ENCODE data around the gene ATXN7L1. TPM values are rescaled to one million over a fixed set of nuclear protein-coding genes. Genes with fewer than 3 reads are reported as not detected.

ATXN7L1 gene
- total RNA-seq, 1 experiment from 2014 or later = 14.6 TPM

- H3K36me3 ChIP-seq (ENCODE audit: low read depth) = no peaks in the 10 kb centered on the region
- intact Hi-C loops (cut with micrococcal nuclease; ENCODE audit: unreplicated experiment) = no loop called here
- ChIA-PET POLR2A (ENCODE audit: unreplicated experiment) (no interaction called here), CTCF (interaction anchor here (0.6 to 1.5 kb wide), 2 partner anchors 16 to 66 kb away, joined by 3 read pairs; no protein-coding TSS in a partner anchor)
- peaks cover 6% of the 10 kb centered on the region for H3F3A ChIP-seq (ENCODE audit: insufficient read depth, low read depth)
- H3K4me2 ChIP-seq = no peak overlapping the region
- no peaks in the 10 kb centered on the region for H3K27me3 ChIP-seq (ENCODE audit: insufficient read depth, low read depth)
- H3K27ac ChIP-seq = no peak overlapping the region
- H3K9me2 ChIP-seq (ENCODE audit: insufficient read depth) = no peaks in the 10 kb centered on the region
- H3K4me3 ChIP-seq = no peak overlapping the region
- H3K4me1 ChIP-seq (replicated peaks; ENCODE audit: insufficient read depth) = peaks cover 14% of the 10 kb centered on the region
- BruUV-seq (replicated peaks) = no TSS peak
- TF ChIP-seq EZH2 (IDR thresholded peaks at IDR 0.05; ENCODE audit: low read depth) = no peak
- TF ChIP-seq, protein P1, sequence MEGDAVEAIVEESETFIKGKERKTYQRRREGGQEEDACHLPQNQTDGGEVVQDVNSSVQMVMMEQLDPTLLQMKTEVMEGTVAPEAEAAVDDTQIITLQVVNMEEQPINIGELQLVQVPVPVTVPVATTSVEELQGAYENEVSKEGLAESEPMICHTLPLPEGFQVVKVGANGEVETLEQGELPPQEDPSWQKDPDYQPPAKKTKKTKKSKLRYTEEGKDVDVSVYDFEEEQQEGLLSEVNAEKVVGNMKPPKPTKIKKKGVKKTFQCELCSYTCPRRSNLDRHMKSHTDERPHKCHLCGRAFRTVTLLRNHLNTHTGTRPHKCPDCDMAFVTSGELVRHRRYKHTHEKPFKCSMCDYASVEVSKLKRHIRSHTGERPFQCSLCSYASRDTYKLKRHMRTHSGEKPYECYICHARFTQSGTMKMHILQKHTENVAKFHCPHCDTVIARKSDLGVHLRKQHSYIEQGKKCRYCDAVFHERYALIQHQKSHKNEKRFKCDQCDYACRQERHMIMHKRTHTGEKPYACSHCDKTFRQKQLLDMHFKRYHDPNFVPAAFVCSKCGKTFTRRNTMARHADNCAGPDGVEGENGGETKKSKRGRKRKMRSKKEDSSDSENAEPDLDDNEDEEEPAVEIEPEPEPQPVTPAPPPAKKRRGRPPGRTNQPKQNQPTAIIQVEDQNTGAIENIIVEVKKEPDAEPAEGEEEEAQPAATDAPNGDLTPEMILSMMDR (conservative IDR thresholded peaks at IDR 0.05) = no peak
- no peak for DNase-seq
- H3K79me2 ChIP-seq (ENCODE audit: low read depth) = no peaks in the 10 kb centered on the region
- no peaks in the 10 kb centered on the region for H3K9me3 ChIP-seq (ENCODE audit: insufficient read depth, low read depth)
- no peak overlapping the region for H2AFZ ChIP-seq
- H4K20me1 ChIP-seq (ENCODE audit: insufficient read depth) = no peaks in the 10 kb centered on the region
Observed at GRCh38 chr7:105655500-105656380, 220.7 kb downstream of the ATXN7L1 start.

GRCh38 chr7:105655067-105655466 lies 221.3 kb downstream of the ATXN7L1 start:
- Histone ChIP-seq H3K27me3 (ENCODE audit: insufficient read depth, low read depth) (no peaks in the 10 kb centered on the region), H3K4me1 (replicated peaks; ENCODE audit: insufficient read depth) (peaks cover 21% of the 10 kb centered on the region), H2AFZ (no peak overlapping the region), H3F3A (ENCODE audit: insufficient read depth, low read depth) (peaks cover 13% of the 10 kb centered on the region), H3K79me2 (ENCODE audit: low read depth) (no peaks in the 10 kb centered on the region), H4K20me1 (ENCODE audit: insufficient read depth) (no peaks in the 10 kb centered on the region), H3K9me2 (ENCODE audit: insufficient read depth) (no peaks in the 10 kb centered on the region), H3K4me2 (no peak overlapping the region), H3K4me3 (no peak overlapping the region), H3K9me3 (ENCODE audit: insufficient read depth, low read depth) (no peaks in the 10 kb centered on the region), H3K36me3 (ENCODE audit: low read depth) (no peaks in the 10 kb centered on the region), H3K27ac (no peak overlapping the region)
- CTCF ChIA-PET = interaction anchor here (0.7 kb wide), 1 partner anchor 94 kb away, joined by 3 read pairs; no protein-coding TSS in a partner anchor
- no TSS peak for BruUV-seq (replicated peaks)
- DNase-seq = no peak
- TF ChIP-seq EZH2 (IDR thresholded peaks at IDR 0.05; ENCODE audit: low read depth) = no peak
- TF ChIP-seq, protein P1 (conservative IDR thresholded peaks at IDR 0.05) = no peak
- intact Hi-C loops (cut with micrococcal nuclease; ENCODE audit: unreplicated experiment) = no loop called here
- POLR2A ChIA-PET (ENCODE audit: unreplicated experiment) = no interaction called here

DNA sequence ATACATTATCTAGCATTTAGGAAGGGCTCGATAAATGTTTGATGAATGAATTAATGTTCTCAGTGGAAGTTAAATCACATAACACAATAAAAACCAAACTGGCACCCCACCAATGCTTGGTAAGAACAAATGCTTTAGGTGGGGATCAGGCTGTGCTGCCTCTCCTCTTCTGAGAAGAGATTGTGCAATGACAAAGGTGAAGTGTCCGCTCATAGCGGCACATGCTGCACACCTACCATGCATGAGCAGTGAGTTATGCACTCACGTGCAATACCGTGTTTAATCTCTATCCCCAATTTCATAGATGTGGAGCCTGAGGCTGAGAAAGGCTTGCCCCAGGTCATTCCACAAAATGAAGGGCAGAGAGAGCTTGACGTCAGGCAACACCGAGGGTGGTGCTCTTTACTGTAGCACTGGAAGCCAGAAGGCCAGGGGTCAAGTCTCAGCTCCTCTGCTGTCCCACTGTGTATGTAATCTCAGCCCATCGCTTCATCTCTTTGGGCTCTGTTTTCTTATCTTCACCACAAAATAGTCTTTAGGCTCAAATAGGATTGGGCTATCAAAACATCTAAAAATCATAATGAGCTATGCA lies 222.2 kb downstream of the ATXN7L1 start:
- Histone ChIP-seq H3K27ac (no peak overlapping the region), H3K4me2 (no peak overlapping the region), H3F3A (ENCODE audit: insufficient read depth, low read depth) (peaks cover 22% of the 10 kb centered on the region), H3K9me3 (ENCODE audit: insufficient read depth, low read depth) (no peaks in the 10 kb centered on the region), H3K4me3 (no peak overlapping the region), H3K27me3 (ENCODE audit: insufficient read depth, low read depth) (no peaks in the 10 kb centered on the region), H3K4me1 (replicated peaks; ENCODE audit: insufficient read depth) (peaks cover 30% of the 10 kb centered on the region), H4K20me1 (ENCODE audit: insufficient read depth) (no peaks in the 10 kb centered on the region), H3K79me2 (ENCODE audit: low read depth) (no peaks in the 10 kb centered on the region), H3K9me2 (ENCODE audit: insufficient read depth) (no peaks in the 10 kb centered on the region), H3K36me3 (ENCODE audit: low read depth) (no peaks in the 10 kb centered on the region), H2AFZ (no peak overlapping the region)
- no peak for TF ChIP-seq EZH2 (IDR thresholded peaks at IDR 0.05; ENCODE audit: low read depth)
- TF ChIP-seq, protein P1 (conservative IDR thresholded peaks at IDR 0.05) = no peak
- ChIA-PET POLR2A (ENCODE audit: unreplicated experiment) (no interaction called here), CTCF (interaction anchor here (0.7 kb wide), 2 partner anchors 223 to 387 kb away, joined by 3 to 4 read pairs; no protein-coding TSS in a partner anchor)
- no peak for DNase-seq
- intact Hi-C loops (cut with micrococcal nuclease; ENCODE audit: unreplicated experiment) = loop anchor here (5.0 kb wide), 1 partner anchor 498 kb away; no protein-coding TSS in a partner anchor
- no TSS peak for BruUV-seq (replicated peaks)
